HEK293 (cell line): ENCODE data around the gene HAUS8.

Experiments
- CTCF ChIA-PET: fragments of 350-600 bp; formaldehyde crosslinking; extraction: SDS; loops from one replicate; lab custom pipeline; 2021; ENCODE audit warnings: antibody characterized with exemption; lab: Yijun Ruan, JAX
- POLR2A ChIA-PET: fragments of 300-600 bp; formaldehyde crosslinking; extraction: SDS; loops from one replicate; lab custom pipeline; 2020; ENCODE audit warnings: antibody characterized with exemption, inconsistent platforms; lab: Yijun Ruan, JAX
- H3K27ac ChIP-seq: fragments of 200-500 bp; sonication (Bioruptor generic); 2 replicates; pipeline ENCODE4 v1.5.1; 2014; ENCODE audit warnings: low read depth, low read length, control low read depth, inconsistent platforms; ENCODE audit errors: extremely low read depth
- H3K36me3 ChIP-seq, 2 experiments: fragments of 200-500 bp in 1 of 2; sonication (Bioruptor generic) in 1 of 2; 1 replicate in 1 of 2; 2 replicates in 1 of 2; pipeline ENCODE4 v1.5.1; 2014 to 2017; ENCODE audit warnings: inconsistent platforms in 2 of 2, low read length in 2 of 2; ENCODE audit not compliant: control insufficient read depth in 2 of 2, insufficient read depth in 1 of 2
- H3K4me1 ChIP-seq: fragments of 200-500 bp; sonication (Bioruptor generic); 2 replicates; pipeline ENCODE4 v1.5.1; 2014; ENCODE audit warnings: mild to moderate bottlenecking, low read length, inconsistent platforms; ENCODE audit not compliant: control insufficient read depth, insufficient read depth
- H3K4me3 ChIP-seq: 2 replicates; pipeline ENCODE4 v1.5.1; 2011; ENCODE audit warnings: low read depth, mild to moderate bottlenecking, control low read depth, low read length, moderate library complexity
- H3K9me3 ChIP-seq: fragments of 200-500 bp; sonication (Bioruptor generic); 2 replicates; pipeline ENCODE4 v1.5.1; 2014; ENCODE audit warnings: low read depth, low read length, inconsistent platforms; ENCODE audit not compliant: control insufficient read depth, insufficient read depth
- BCL11A ChIP-seq: fragments of 450-650 bp; formaldehyde crosslinking; IDR thresholded peaks from 2 replicates; pipeline ENCODE4 v1.5.1; 2016; ENCODE audit warnings: low read depth, missing biosample characterization, missing genetic modification characterization
- HOXD13 ChIP-seq: sonication (generic); formaldehyde crosslinking; IDR thresholded peaks from 2 replicates; pipeline ENCODE4 v1.8.0; 2022; ENCODE audit warnings: missing genetic modification reagents, borderline replicate concordance
- KLF10 ChIP-seq: fragments of 450-650 bp; IDR thresholded peaks from 2 replicates; pipeline ENCODE4 v1.5.1; 2018; ENCODE audit warnings: missing biosample characterization, mild to moderate bottlenecking, missing genetic modification characterization
- KLF9 ChIP-seq: fragments of 450-650 bp; formaldehyde crosslinking; IDR thresholded peaks from 2 replicates; pipeline ENCODE4 v1.5.1; 2016; ENCODE audit warnings: missing biosample characterization, missing genetic modification characterization, low read depth
- ZNF121 ChIP-seq: fragments of 450-650 bp; formaldehyde crosslinking; IDR thresholded peaks from 2 replicates; pipeline ENCODE4 v1.5.1; 2016; ENCODE audit warnings: missing biosample characterization, missing genetic modification characterization
- ZNF24 ChIP-seq: fragments of 450-650 bp; formaldehyde crosslinking; IDR thresholded peaks from 2 replicates; pipeline ENCODE4 v1.5.1; 2016; ENCODE audit warnings: missing biosample characterization, missing genetic modification characterization
- ZNF366 ChIP-seq: fragments of 450-650 bp; formaldehyde crosslinking; conservative IDR thresholded peaks from 2 replicates; pipeline ENCODE4 v1.5.1; 2016; ENCODE audit warnings: missing biosample characterization, missing genetic modification characterization
- ZNF48 ChIP-seq: fragments of 450-650 bp; formaldehyde crosslinking; IDR thresholded peaks from 2 replicates; pipeline ENCODE4 v1.5.1; 2016; ENCODE audit warnings: missing biosample characterization, missing genetic modification characterization
- ZNF610 ChIP-seq: fragments of 450-650 bp; formaldehyde crosslinking; IDR thresholded peaks from 2 replicates; pipeline ENCODE4 v1.5.1; 2016; ENCODE audit warnings: missing biosample characterization, missing genetic modification characterization, borderline replicate concordance
- ZNF621 ChIP-seq: fragments of 450-650 bp; formaldehyde crosslinking; IDR thresholded peaks from 2 replicates; pipeline ENCODE4 v1.5.1; 2017; ENCODE audit warnings: missing biosample characterization, missing genetic modification characterization
- ZNF623 ChIP-seq: fragments of 450-650 bp; formaldehyde crosslinking; IDR thresholded peaks from 2 replicates; pipeline ENCODE4 v1.5.1; 2016; ENCODE audit warnings: missing biosample characterization, missing genetic modification characterization
- ZNF629 ChIP-seq: fragments of 450-650 bp; formaldehyde crosslinking; IDR thresholded peaks from 2 replicates; pipeline ENCODE4 v1.5.1; 2017; ENCODE audit warnings: missing biosample characterization, missing genetic modification characterization
- ZNF660 ChIP-seq: fragments of 450-650 bp; IDR thresholded peaks from 2 replicates; pipeline ENCODE4 v1.5.1; 2018; ENCODE audit warnings: missing biosample characterization, mild to moderate bottlenecking, missing genetic modification characterization
- ZNF792 ChIP-seq: fragments of 450-650 bp; formaldehyde crosslinking; IDR thresholded peaks from 2 replicates; pipeline ENCODE4 v1.5.1; 2016; ENCODE audit warnings: missing biosample characterization, missing genetic modification characterization
- ZSCAN30 ChIP-seq: fragments of 450-650 bp; IDR thresholded peaks from 2 replicates; pipeline ENCODE4 v1.5.1; 2018; ENCODE audit warnings: missing biosample characterization, mild to moderate bottlenecking, missing genetic modification characterization, moderate library complexity
- TF ChIP-seq, protein P1 (sequence below): fragments of 450-650 bp; formaldehyde crosslinking; IDR thresholded peaks from 2 replicates; pipeline ENCODE4 v1.5.1; 2017; ENCODE audit warnings: missing biosample characterization, missing genetic modification characterization
- TF ChIP-seq, protein P2 (sequence below): fragments of 450-650 bp; formaldehyde crosslinking; IDR thresholded peaks from 2 replicates; pipeline ENCODE4 v1.5.1; 2016; ENCODE audit warnings: missing biosample characterization, missing genetic modification characterization
- TF ChIP-seq, protein P3 (sequence below): fragments of 450-650 bp; formaldehyde crosslinking; IDR thresholded peaks from 2 replicates; pipeline ENCODE4 v1.5.1; 2016; ENCODE audit warnings: missing biosample characterization, missing genetic modification characterization
- TF ChIP-seq, protein P4 (sequence below): fragments of 450-650 bp; formaldehyde crosslinking; conservative IDR thresholded peaks from 2 replicates; pipeline ENCODE4 v1.5.1; 2016; ENCODE audit warnings: low read depth, missing biosample characterization, missing genetic modification characterization

HAUS8 gene

DNA sequence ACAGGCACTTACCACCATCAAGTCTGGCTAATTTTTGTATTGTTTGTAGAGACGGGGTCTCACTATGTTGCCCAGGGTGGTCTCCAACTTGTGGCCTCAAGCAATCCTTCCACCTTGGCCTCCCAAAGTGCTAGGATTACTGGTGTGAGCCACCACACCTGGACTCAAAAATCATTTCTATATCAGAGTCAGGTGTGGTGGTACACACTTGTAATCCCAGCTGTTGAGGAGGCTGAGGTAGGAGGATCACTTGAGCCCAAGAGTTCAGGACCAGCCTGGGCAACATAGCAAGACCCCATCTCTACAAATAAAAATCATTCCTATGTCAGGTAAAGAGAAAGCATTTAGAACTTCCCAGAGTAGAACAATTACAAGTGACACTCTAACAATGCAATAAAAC lies 48.8 kb upstream of the HAUS8 start:
- no peak overlapping the region for H3K4me3 ChIP-seq
- CTCF ChIA-PET, result no interaction called here
- no peak overlapping the region for H3K27ac ChIP-seq
- no peaks in the 10 kb centered on the region; a peak in 1 of 3 replicates for H3K36me3 ChIP-seq
- POLR2A ChIA-PET, result interaction anchor here (0.6 to 1.1 kb wide), 2 partner anchors 29 to 32 kb away, joined by 3 read pairs; no protein-coding TSS in a partner anchor
- H3K4me1 ChIP-seq, result no peaks in the 10 kb centered on the region
- TF ChIP-seq ZNF121, result peak; percentile 81
- no peak for TF ChIP-seq ZNF366 (tag by site-specific recombination)
- TF ChIP-seq, protein P1, sequence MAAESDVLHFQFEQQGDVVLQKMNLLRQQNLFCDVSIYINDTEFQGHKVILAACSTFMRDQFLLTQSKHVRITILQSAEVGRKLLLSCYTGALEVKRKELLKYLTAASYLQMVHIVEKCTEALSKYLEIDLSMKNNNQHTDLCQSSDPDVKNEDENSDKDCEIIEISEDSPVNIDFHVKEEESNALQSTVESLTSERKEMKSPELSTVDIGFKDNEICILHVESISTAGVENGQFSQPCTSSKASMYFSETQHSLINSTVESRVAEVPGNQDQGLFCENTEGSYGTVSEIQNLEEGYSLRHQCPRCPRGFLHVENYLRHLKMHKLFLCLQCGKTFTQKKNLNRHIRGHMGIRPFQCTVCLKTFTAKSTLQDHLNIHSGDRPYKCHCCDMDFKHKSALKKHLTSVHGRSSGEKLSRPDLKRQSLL, result no peak
- no peaks in the 10 kb centered on the region for H3K9me3 ChIP-seq

DNA sequence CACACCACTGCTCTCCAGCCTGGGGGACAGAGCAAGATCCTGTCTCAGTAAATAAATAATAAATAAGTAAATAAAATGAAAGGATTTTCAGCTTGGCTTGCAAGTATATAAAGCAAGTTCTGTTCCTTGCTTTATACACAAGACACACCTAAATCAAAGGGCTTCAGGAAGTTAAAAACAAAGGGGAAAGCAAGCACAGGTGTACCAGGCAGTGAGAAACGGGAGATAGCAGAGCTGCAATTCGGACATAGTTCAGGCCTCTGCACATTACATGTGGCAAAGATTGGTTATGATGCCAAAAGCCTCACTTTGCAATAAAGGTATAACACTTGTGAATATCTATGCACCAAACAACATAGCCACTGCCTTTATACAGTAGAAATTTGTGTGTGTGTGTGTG lies 47.8 kb upstream of the HAUS8 start:
- Histone ChIP-seq H3K4me3 (no peak overlapping the region), H3K9me3 (no peaks in the 10 kb centered on the region), H3K4me1 (no peaks in the 10 kb centered on the region), H3K27ac (no peak overlapping the region), H3K36me3 (no peaks in the 10 kb centered on the region; a peak in 1 of 3 replicates)
- ChIA-PET CTCF (no interaction called here), POLR2A (no interaction called here)
- TF ChIP-seq, protein P2, sequence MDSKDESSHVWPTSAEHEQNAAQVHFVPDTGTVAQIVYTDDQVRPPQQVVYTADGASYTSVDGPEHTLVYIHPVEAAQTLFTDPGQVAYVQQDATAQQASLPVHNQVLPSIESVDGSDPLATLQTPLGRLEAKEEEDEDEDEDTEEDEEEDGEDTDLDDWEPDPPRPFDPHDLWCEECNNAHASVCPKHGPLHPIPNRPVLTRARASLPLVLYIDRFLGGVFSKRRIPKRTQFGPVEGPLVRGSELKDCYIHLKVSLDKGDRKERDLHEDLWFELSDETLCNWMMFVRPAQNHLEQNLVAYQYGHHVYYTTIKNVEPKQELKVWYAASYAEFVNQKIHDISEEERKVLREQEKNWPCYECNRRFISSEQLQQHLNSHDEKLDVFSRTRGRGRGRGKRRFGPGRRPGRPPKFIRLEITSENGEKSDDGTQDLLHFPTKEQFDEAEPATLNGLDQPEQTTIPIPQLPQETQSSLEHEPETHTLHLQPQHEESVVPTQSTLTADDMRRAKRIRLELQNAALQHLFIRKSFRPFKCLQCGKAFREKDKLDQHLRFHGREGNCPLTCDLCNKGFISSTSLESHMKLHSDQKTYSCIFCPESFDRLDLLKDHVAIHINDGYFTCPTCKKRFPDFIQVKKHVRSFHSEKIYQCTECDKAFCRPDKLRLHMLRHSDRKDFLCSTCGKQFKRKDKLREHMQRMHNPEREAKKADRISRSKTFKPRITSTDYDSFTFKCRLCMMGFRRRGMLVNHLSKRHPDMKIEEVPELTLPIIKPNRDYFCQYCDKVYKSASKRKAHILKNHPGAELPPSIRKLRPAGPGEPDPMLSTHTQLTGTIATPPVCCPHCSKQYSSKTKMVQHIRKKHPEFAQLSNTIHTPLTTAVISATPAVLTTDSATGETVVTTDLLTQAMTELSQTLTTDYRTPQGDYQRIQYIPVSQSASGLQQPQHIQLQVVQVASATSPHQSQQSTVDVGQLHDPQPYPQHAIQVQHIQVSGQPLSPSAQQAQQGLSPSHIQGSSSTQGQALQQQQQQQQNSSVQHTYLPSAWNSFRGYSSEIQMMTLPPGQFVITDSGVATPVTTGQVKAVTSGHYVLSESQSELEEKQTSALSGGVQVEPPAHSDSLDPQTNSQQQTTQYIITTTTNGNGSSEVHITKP (tag by site-specific recombination), result no peak
- TF ChIP-seq ZNF623 (tag by site-specific recombination) (no peak), ZNF610 (tag by site-specific recombination) (no peak), ZNF792 (tag by site-specific recombination) (no peak), KLF9 (tag by site-specific recombination) (no peak), ZNF48 (tag by site-specific recombination) (no peak), ZNF24 (tag by site-specific recombination) (no peak), ZNF629 (no peak), ZSCAN30 (tag by site-specific recombination) (no peak), KLF10 (tag by site-specific recombination) (no peak), ZNF621 (no peak), HOXD13 (CRISPR knock-in tag) (no peak), ZNF660 (tag by site-specific recombination) (no peak), BCL11A (tag by site-specific recombination) (no peak)
- TF ChIP-seq, protein P3, sequence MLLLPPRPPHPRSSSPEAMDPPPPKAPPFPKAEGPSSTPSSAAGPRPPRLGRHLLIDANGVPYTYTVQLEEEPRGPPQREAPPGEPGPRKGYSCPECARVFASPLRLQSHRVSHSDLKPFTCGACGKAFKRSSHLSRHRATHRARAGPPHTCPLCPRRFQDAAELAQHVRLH (tag by site-specific recombination), result no peak
- TF ChIP-seq, protein P4, sequence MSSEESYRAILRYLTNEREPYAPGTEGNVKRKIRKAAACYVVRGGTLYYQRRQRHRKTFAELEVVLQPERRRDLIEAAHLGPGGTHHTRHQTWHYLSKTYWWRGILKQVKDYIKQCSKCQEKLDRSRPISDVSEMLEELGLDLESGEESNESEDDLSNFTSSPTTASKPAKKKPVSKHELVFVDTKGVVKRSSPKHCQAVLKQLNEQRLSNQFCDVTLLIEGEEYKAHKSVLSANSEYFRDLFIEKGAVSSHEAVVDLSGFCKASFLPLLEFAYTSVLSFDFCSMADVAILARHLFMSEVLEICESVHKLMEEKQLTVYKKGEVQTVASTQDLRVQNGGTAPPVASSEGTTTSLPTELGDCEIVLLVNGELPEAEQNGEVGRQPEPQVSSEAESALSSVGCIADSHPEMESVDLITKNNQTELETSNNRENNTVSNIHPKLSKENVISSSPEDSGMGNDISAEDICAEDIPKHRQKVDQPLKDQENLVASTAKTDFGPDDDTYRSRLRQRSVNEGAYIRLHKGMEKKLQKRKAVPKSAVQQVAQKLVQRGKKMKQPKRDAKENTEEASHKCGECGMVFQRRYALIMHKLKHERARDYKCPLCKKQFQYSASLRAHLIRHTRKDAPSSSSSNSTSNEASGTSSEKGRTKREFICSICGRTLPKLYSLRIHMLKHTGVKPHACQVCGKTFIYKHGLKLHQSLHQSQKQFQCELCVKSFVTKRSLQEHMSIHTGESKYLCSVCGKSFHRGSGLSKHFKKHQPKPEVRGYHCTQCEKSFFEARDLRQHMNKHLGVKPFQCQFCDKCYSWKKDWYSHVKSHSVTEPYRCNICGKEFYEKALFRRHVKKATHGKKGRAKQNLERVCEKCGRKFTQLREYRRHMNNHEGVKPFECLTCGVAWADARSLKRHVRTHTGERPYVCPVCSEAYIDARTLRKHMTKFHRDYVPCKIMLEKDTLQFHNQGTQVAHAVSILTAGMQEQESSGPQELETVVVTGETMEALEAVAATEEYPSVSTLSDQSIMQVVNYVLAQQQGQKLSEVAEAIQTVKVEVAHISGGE (tag by site-specific recombination), result no peak
